Hepatocyte (in vitro differentiated cells): ENCODE measurements around the gene CDH4.

Experiments
- EZH2 ChIP-seq: fragments of 200-600 bp; sonication (generic); IDR thresholded peaks from 2 replicates; pipeline ENCODE4 v1.6.1; 2016; ENCODE audit warnings: antibody characterized with exemption, mild to moderate bottlenecking, borderline replicate concordance
- EZH2phosphoT487 ChIP-seq: fragments of 200-600 bp; sonication (generic); IDR thresholded peaks from one replicate; pipeline ENCODE4 v1.6.1; 2018; ENCODE audit warnings: antibody characterized with exemption, mild to moderate bottlenecking, low read depth, moderate library complexity; ENCODE audit not compliant: unreplicated experiment, severe bottlenecking
- TF ChIP-seq, protein P1 (sequence below): fragments of 200-600 bp; sonication (generic); IDR thresholded peaks from 2 replicates; pipeline ENCODE4 v1.5.1; 2016; ENCODE audit warnings: antibody characterized with exemption, mild to moderate bottlenecking; ENCODE audit not compliant: poor library complexity

DNA sequence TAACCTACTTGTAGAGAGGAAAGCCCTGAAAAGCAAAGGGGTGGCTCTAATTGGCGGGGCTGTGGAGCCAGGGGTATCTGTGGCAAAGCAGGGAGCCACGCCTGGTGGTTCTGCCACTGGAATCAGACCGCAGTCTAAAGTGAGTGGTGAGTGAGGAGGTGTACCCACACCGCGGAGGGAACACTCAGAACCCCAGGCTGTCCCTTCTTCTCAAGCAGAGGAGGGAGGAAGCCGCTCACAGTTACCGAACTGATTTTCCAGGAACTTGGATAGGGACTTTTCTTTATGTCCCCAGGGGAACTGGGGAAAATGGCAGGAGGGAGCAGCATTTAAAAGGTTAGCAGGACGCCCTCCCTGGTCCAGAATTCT, 526.4 kb downstream of the CDH4 start:
- TF ChIP-seq, protein P1, sequence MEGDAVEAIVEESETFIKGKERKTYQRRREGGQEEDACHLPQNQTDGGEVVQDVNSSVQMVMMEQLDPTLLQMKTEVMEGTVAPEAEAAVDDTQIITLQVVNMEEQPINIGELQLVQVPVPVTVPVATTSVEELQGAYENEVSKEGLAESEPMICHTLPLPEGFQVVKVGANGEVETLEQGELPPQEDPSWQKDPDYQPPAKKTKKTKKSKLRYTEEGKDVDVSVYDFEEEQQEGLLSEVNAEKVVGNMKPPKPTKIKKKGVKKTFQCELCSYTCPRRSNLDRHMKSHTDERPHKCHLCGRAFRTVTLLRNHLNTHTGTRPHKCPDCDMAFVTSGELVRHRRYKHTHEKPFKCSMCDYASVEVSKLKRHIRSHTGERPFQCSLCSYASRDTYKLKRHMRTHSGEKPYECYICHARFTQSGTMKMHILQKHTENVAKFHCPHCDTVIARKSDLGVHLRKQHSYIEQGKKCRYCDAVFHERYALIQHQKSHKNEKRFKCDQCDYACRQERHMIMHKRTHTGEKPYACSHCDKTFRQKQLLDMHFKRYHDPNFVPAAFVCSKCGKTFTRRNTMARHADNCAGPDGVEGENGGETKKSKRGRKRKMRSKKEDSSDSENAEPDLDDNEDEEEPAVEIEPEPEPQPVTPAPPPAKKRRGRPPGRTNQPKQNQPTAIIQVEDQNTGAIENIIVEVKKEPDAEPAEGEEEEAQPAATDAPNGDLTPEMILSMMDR, result no peak
- no peak for TF ChIP-seq EZH2
- TF ChIP-seq EZH2phosphoT487, result no peak
